Measurements from ENCODE around the gene GK.
"Not testable (repeated sequence)": the region's sequence is repeated elsewhere in the genome, so short reads cannot be mapped to it uniquely, and the experiment has no call there.

Gene GK

DNA sequence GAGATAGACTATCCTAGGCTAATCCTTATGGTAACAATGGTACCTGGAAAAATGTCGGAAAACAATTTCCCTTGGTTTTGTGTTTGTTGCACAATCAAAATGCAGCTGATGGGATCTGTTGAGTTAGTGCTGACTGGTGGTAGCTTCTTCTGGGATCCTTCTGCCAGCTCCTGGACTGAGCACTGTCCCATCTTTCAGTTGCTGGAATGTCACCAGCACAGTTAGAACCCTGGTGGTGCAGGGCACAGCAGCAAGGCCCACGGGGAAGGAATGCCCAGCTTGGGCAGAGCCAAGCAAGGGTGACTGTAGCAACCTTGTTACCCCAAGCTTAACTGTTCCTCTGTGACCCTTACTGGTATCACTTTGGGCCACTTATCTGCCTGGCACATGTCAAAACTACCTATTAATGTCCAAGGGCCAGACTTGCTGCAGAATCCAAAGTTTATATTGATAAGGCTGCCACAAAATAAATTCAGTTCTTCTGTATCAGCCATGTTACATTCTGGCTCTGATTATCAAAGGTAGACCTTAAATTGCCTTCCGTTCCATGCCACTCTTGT is 53.1 kb downstream of the GK start:
- DNase-seq (ENCODE audit: low read depth), result no peak

DNA sequence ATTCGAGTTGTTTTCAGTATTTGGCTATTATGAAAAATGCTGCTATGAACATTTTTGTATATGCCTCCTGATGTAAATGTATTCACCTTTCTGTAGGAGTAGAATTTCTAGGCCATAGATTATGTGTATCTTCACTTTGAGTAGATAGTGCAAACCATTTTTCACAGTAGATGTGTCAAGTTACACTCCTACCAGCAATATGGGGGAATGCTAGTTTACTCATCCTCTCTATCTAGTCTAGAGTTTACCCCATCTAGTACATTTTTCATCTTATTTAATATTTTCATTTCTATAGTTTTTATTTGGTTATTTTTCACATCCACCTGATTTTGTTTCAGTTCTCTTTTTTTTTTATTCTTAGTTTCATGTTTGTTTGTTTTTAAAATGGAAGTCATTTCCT is 59.0 kb downstream of the GK start:
- DNase-seq (ENCODE audit: low read depth), result no peak

DNA sequence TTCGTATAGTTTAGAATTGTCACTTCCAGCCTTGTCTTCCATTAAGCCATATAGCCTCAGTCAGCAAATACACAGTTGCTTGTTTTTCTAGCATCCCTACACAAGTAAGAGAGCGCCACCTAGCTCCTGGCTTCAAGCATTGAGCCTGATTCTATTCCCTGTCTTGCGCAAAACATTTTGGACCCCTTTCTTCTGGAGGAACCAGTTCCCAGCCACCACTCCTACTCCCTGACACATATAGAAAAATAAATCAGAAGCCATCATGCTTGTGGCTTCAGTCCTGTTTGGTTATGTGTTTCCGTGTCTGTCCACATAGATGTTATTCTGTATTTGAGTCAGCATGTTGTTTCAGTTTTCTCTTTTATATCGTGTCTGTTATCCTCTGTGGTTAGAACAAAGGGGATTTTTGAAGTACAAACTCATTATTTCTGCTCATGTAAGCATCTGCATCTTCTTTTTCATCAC is 59.9 kb downstream of the GK start:
- no peak for DNase-seq (ENCODE audit: low read depth)

DNA sequence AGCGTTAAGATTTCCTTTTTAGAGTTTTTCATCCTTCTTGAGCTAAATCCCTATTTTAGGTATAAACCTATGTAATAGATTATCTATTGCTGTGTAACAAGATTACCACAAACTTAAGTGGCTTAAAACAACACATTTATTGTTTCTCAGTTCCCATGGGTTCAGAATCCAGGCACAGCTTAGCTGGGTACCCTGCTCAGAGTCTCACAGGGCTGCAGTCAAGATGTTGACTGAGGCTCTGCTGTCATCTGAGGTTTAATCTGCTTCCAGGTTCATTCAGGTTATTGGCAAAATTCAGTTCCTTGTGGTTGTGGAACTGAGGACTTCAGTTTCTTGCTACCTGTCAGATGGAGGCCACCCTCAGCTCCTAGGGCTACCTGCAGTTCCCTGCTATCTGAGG is 60.9 kb downstream of the GK start:
- DNase-seq (ENCODE audit: low read depth), result no peak

DNA sequence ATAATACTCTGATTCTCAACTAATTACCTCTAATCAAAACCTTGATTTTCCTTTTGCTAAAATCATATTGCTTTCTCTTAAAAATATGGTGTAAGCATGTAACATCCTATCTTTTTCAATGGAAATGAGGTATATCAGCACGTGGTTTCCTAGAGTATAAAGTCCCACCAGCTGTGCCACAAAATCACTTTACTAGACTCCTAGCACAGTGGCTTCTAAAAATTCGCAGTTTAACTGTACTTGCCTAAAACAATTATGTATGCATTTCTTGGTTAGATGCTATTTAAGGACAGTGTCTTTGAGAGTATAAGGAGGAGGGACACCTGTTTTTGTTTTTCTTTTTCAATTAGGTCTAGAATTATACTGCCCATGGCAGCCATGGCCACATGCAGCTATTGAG is 62.8 kb downstream of the GK start:
- no peak for DNase-seq (ENCODE audit: low read depth)

DNA sequence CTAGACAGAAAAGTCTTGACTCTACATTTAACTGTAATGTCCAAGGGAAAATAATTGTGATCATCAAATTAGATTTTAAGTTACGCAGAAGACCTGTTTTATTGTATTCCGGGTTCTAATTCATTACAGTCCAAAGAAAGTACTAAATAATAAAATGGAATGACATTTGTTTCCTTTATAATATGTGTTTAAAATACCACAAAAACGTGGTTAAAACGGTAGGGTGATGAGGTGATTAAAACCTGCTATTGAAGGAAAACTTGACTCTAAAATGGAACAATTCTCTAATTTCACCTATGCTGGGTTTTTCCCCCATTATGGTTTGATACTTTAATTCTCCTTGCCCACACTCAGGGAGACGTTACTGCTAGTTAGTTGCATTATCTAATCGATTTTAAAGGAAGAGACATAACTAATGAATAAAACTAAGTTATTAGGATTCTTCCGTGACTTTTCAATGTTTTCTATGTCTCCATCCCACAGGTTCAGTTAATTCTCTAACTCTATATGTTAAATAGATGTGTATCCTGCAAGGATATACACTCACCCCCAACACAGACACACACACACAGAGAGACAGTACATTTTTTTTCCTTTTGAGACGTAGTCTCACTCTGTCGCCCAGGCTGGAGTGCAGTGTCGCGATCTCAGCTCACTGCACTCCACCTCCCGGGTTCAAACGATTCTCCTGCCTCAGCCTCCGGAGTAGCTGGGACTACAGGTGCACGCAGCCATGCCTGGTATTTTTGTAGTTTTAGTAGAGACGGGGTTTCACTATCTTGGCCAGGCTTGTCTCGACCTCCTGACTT is 80.8 kb downstream of the GK start:
- DNase-seq (ENCODE audit: low read depth), result no peak

DNA sequence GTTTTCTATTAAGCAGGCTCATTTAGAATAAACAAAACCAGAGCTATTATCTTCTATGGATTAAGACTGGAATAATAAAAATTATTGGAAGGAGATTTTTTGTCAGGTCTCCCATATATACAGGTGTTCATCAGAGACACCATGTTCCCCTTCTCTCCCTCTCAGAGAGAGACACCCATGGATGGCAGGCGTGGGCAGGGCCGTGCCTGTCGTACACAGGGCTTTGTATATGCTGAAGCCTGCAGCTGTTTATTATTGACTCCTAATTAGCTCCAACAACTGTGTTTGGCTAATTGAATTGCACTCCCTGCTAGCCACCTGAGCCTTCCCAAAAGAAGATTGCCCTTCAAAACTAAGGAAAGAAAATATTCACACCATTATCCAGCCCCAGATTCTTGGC is 81.6 kb downstream of the GK start:
- no peak for DNase-seq (ENCODE audit: low read depth)

DNA sequence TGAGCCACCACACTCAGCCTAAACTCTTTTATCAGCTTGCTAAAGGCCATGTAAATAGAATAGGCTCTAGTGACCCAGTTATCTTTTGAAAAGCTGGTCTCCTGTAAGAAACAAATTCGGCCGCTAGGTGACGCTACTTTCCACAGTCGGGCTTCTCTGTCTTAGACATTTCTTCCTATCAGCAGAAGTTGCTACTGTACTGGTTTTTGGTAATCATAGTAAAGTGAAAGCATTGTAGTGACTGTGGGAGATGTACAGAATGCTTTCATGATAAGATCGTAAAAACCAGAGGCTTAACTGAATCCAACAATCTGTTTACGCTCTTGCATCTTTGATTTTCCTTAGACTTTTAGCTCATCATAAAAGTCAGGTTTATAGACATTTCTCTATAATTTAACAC is 82.6 kb downstream of the GK start:
- peak; percentile 34 for DNase-seq (ENCODE audit: low read depth)

DNA sequence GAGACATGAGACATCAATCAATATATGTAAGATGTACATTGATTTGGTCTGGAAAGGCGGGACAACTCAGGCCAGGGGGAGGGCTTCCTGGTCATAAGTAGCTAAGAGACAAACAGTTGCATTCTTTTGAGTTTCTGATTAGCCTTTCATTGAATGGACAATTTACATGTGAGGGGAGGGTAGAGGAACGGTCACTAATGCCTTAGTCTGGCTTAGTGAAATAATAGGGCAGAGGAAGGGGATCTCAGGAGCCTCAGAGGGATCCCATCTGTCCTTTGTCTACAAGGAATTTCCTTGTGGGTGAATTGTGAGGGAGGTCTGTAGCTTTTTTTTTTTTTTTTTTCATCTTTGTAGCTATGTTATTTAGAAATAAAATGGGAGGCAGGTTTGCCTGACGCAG is 88.3 kb downstream of the GK start:
- DNase-seq (ENCODE audit: low read depth), result no peak

DNA sequence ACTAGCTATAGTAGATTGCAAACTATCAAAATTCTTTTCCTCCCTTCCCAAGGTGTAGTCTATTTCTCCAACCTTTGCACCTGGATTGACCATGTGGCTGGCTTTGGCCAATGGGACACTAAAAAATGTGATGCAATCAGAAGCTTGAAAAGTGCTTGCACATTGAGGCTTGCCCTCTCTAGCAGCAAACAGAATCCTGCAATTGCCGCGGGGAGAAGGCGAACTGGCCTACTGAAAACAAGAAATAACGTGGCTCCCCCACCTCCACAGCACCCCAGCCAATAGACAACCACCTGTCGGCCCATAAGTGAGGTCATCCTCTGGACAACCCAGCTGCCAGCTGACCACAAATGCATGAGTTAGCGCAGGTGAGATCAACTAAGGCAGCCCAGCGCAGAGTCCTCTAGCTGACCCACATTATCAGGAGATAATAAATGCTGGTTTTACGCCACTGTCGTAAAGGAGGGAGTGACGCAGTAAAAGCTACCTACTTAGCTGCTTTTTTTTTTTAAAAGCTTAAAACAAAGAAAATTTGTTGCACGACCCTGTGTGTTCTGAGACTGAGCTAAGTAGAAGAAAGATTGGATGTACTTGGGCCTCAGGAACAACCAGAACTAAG is 95.2 kb downstream of the GK start:
- no peak for DNase-seq (ENCODE audit: low read depth)

DNA sequence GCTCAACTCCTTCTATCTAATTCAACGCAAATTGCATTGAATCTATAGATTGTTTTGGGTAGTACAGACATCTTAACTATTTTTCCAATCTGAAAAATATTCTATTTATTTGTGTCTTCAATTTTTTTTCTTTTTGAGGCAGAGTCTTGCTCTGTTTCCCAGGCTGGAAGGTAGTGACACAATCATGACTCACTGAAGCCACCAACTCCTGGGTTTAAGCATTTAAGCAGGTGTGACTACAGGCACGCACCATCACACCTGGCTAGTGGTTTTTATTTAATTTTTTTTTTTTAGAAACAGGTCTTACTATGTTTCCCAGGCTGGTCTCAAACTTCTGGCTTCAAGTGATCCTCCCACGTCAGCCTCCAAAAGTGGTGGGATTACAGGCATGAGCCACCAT is 98.3 kb downstream of the GK start:
- no peak for DNase-seq (ENCODE audit: low read depth)

DNA sequence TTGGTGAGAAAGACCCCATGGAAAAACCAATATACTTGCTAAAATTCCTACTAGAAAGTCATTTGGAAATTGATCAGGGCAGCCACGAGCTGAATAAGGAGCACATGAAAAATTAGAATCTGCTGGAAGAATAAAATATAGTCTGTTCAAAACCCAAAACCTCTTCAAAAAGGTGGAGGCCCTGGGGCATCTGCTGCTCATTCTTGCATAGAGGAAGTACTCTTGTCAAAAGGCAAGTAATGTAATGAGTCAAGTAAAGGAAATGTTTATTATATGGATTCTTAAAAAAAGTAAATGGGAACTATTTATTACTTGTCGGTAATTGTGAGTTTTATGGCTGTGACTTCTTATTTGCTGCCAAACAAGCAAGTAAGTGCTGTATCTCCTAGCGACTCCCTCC is 109.5 kb downstream of the GK start:
- no peak for DNase-seq (ENCODE audit: low read depth)

DNA sequence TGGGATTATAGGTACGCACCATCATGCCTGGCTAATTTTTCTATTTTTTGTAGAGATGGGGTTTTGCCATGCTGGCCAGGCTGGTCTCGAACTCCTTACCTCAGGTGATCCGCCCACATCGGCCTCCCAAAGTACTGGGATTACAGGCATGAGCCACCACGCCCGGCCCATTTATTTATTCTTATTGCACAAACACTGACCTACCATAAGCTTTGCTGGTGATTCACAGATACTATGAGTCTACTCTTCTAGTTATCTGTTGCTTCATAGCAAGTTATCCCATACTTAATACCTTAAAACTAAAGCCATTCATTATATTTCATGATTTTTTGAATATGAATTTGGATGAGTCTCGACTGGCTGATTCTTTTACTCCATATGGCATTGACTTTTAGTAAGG is 120.5 kb downstream of the GK start:
- not testable (repeated sequence) for DNase-seq (ENCODE audit: low read depth)

DNA sequence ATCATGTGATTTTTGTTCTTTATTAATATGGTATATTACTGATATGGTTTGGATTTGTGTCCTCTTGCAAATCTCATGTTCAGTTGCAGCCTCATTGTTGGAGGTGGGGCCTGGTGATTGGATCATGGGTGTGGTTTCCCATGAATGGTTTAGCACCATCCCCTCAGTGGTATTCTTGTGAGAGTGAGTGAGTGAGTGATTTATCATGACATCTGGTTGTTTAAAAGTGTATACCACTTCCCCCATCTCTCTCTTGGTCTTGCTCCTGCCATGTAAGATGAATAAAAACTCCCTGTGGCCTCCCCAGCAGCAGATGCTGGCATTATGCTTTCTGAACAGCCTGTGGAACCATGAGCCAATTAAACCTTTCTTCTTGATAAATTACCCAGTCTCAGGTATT is 124.4 kb downstream of the GK start:
- no peak for DNase-seq (ENCODE audit: low read depth)

DNA sequence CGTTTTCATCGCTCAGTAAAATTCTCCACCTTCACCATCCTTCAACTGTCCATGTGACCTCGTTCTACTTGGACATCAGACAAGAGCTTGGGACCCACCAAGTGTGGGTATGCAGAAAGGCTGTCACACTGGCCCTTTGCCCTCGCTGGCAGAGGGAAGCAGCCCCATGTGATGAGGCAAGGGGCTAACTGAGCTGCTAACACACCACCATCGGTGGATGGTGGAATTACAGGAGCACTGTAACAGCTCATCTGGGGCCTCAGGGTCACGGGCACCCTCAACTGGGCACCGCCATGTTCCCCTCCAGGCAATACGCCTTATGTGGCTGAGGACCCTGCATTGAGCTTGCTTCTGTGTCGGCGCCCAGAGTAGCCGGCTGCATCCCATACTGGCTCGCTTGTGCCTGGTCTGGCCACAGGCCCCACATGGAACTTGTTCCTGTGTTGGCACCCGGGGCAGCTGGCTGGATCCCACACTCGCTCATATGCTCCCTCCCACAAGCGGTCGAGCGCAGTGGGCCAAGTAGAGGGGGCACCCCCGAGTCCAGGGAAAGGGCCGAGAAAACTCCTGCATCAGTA is 126.3 kb downstream of the GK start:
- DNase-seq (ENCODE audit: low read depth), result no peak

Measured in activated T-helper 1 cell treated with Interleukin-2 at 50 U/mL for 16 hours (primary cell).